ENCODE data around the gene TIPIN.
"Not testable (repeated sequence)": the region's sequence is repeated elsewhere in the genome, so short reads cannot be mapped to it uniquely, and the experiment has no call there.

Gene TIPIN

DNA sequence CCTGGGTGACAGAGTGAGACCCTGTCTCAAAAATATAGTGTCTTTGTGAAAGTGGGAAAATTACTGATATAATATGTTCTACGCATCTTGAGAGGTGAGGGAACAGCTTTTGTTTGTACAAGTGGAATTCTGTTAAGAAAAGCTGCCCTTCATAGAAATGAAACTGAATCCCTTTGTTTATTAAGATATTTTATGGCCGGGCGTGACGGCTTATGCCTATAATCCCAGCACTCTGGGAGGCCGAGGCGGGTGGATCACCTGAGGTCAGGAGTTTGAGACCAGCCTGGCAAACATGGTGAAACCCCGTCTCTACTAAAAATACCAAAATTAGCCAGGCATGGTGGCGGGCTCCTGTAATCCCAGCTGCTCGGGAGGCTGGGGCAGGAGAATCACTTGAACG is 52.1 kb downstream of the TIPIN start:
- DNase-seq = not testable (repeated sequence)

DNA sequence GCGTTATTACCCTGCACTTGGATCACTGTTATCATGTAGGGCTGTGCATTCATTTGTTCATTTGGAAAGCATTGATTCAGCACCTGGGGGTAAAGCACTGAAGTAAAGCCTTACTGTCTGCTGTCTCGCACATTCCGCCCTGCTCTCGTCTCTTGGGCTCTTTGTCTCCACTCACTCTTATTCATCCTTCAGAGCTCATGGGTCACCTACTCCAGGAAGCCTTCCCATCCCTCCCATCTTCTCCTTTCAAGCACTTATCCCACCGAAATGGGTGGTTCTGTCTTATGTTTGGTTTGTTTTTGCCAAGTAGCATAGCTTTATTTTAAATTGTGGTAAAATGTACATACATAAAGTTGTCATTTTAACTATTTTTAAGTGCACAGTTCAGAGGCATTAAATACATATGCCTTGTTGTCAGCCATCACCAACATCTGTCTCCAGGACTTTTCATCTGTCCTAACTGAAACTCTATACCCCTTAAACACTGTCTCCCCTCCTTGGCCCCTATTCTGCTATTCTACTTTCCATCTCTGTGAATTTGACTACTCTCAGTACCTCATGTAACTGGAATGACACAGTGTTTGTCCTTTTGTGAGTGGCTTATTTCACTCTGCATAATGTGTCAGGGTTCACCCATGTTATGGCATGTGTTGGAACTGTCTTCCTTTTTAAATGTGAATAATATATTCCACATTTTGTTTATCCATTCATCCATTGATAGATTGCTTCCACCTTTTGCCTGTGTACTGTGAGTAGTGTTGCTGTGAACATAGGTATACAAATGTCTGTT is 53.8 kb downstream of the TIPIN start:
- no peak for DNase-seq

DNA sequence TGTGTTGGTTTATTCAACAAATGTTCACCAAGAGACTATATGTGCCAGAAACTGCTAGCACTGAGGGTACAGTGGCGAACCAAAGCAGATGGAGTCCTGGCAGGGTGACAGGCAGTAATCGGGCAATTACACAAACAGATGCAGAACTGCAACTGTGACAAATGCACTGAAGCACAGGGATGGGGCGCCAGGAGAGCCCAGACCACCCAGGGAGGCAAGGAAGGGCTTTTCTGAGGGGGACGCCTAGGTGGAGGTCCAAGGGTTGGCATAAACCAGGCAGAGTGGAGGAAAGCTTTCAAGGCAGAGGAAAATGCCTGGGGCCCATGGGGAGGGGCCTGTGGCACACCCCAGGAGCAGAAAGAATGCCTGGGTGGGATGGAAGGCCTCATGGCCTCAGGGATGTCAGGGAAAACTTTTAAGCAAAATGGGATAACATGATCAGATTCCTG is 57.7 kb downstream of the TIPIN start:
- DNase-seq = no peak

DNA sequence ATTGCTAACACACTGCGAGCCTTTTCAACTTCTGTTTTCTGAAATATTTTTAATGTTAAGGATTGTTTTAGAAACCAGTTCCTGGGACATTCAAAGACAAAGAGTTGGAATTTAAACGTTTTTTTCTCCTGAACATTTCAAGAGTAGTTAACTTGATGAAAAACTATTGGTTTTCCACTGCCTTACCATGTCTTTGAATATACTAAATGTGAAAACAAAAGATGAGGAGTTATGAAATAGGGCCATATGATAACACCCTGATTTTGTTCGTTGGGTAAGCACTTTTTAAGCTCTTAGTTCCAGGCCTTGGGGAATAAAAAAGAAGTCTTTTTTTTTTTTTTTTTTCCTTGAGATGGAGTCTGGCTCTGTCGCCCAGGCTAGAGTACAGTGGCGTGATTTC is 60.3 kb downstream of the TIPIN start:
- DNase-seq = no peak

DNA sequence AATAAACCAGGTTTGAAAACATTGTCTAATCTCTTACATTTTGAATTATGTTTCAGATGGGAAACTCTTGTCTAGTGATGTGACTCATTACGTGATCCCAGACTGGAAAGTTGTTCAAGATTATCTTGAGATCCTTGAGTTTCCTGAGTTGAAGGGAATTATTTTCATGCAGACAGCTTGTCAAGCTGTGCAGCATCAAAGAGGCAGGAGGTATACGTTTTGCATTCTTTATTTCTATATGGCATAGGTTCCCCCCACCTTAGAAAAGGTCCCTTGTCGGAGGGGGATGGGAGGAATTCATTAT is 61.6 kb downstream of the TIPIN start:
- DNase-seq = no peak

DNA sequence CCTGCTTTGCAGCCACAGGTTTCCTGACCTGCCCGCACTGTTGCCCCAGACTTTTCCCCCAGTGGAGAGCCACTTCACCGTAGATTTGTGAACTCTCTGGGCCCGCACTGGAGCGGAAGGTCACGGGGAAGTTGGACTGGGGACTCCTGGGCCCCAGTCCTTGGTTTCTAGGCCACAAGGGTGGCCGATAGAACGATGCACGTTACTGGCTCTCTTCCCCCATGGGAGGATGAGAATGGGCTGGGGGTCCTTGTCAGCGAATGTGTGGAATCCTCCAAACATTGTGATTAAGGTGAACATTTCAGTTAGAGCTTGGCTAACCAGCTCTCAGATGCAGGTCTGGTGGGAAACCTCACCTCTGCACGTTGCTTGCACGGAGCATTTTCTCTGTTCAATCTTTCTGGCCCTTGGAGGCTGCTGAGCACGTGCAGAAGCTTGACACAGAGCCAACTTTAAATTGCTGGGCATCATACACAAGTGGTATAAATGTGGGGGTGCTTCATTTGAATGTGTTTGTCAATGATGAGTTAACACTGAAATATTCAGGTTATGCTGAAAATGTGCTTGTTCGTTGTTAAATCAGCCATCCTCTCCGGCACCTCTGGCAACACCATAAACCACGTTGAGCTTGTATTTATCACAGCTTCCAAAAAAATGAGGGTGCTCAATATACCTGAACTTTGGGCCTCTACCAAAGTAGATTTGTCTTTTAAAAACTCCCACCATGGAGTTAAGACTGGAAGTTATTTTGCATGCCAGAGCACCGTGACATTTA is 62.1 kb downstream of the TIPIN start:
- DNase-seq = peak in 16 of 56 donors; percentile 18 to 75 (median 48)

DNA sequence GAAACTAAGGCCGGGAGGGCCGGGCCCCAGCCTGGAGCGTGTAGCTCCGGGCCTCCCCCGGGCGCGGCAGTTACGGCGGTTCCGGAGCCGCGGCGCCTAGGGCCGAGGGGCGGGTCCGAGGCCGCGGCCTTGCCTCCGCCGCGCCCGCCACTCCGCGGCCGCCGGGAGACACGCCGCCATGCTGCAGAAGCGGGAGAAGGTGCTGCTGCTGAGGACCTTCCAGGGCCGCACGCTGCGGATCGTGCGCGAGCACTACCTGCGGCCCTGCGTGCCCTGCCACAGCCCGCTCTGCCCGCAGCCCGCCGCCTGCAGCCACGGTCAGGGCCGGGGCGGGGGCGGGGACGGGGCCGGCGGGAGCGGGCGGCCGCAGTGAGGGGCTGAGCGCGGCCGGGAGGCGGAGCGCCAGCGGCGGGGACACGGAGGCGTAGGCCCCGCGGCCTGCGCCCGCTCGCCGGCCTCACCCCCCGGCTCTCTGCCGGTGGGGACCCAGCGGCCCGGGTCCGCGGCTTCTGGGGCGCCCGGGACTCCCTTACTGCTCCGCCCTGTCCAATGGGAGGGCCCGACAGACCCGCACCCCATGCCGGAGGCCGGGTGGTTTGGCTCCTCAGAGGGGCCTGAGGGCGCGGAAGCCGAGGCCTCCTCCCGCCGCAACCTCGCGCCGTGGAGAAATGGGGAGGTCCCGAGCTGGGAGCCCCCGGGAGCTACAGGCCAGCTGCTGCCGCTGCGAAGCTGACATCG is 62.9 kb downstream of the TIPIN start, which contains the start of gene DIS3L:
TSS of gene DIS3L (plus strand) at position 150 of the 738 bp plus-strand sequence. CDS start at position 179, 29 bp downstream.
- peak in 41 of 56 donors; percentile 12 to 81 (median 54) for DNase-seq

DNA sequence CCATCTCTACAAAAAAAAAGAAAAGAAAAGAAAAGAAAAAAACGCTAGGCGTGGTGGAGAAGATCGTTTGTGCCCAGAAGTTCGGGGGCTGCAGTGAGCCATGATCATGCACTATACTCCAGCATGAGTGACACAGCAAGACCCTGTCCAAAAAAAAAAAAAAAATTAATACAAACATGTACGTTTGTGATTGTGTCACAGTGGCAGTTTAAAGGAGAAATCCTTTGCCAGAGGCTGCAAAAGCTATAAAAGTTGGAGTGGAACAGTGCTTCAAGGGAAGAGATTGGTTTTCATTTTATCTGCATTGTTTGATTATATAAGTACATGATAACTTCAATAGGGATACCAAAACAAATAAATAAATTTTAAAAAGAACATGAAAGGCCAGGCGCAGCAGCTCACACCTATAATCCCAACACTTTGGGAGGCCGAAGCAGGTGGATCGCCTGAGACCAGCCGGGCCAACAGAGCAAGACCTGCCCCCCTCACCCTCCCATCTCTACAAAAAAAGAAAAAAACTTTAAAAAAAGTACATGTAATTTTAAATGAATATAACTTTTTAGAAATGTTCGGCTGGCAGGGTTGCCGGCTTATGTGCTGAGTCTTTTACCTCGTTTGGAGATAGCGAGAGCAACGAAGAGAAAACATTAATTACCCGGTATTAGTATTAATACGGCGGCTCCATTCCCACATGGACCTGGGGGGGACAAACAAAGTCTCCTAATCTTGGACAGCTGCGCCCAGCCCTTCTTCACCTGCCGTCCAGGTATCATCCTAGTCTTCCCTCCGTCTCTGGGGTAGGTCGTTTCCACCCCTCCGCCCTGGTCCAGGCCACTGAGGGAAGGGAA is 63.7 kb downstream of the TIPIN start:
- peak in 5 of 56 donors; percentile 15 to 43 (median 37) for DNase-seq

DNA sequence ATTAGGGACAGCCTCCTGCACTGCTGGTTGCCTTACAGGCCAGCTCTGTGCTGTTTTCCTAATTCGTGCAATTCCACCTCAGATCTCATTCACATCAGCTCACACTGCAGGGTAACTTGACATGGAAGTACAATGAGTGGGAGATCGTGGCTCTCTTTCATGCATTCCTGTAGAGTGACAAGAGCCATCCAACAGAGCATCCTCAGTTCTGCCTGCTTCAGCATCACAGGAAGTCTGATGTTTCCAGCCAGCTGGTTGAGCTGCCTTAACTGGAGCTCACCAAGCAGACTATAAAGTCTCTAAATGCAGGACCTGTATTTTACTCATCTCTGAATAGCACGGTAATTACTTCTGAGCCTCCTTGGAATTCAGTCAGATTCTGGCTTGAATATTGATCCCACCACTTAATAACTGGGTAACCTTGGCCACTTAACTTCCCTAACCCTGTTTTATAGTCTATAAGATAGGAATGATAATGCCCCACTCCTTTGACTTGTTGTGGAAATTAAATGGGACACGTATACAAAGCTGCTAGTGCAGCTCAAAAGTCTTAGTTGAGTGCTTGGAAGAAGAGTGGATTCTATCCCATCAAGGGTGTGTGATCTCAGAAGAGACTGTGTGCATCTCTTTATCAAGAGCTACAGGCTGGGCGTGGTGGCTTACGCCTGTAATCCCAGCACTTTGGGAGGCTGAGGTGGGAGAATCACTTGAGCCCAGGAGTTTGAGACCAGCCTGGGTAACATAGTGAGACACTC is 64.5 kb downstream of the TIPIN start:
- DNase-seq = peak in 1 of 56 donors; percentile 7

DNA sequence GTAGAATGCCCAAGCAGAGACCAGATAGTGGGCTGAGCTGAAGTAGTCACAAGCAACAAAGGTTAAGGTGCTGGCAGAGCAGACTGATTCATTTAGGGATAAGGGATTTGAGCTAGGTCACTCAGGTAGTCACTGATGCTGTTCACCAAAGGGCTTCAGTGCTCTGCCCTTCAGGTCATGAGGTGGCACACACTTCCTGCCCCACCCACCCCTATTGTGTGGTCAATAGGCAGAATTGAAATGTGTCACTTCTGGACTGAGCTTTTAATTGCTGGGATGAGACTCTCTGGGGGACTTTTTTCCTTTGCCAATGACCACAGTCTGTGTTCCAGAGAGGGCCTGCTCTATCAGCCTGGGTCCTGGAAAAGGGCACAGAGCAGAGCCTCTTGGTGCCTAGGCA is 66.0 kb downstream of the TIPIN start:
- DNase-seq = no peak

DNA sequence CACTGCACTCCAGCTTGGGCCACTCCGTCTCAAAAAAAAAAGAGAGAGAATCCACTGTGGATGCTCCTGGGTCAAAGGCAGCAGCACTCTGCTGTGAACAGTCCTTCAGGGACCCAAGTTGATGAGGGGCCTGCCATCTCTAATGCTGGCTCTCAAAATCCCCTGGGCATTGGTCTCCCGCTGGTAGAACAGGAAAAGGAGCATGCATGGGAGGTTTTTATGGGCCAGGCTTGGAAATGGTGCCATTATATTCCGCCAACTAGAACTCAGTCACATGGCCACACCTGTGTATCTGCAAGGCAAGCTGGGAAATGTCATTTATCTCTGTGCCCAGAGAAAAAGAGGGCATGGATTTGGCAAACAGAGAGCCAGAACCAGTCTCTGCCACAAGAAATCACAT is 66.5 kb downstream of the TIPIN start:
- no peak for DNase-seq

DNA sequence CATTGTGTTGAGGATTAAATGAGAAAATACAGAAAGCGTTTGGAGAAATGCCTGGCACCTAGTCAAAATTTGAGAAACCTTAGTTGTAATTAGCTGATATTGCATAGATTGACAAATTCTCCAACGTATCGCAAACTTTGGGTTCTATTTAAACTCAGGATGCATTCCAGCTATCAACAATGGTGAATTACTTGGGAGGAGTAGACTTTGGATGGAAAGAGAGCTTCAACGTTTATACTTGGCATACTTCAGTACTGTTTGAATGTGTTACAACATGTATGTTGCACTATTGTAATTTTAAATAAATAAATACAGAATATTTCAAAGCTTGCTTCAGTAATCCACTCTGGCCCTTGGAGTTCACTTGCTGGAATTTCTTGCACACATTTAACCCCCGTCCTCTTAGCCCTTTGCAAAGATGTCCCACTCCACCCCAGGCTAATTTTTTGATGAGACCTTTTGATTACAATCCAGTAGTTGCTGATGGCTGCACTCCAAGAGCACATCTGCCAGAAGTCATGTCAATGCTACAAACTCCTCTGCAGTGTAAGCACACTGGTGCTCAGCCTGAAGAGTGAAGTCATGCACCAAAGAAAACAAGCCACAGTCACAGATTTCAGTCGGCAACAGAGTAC is 67.8 kb downstream of the TIPIN start:
- DNase-seq = no peak

DNA sequence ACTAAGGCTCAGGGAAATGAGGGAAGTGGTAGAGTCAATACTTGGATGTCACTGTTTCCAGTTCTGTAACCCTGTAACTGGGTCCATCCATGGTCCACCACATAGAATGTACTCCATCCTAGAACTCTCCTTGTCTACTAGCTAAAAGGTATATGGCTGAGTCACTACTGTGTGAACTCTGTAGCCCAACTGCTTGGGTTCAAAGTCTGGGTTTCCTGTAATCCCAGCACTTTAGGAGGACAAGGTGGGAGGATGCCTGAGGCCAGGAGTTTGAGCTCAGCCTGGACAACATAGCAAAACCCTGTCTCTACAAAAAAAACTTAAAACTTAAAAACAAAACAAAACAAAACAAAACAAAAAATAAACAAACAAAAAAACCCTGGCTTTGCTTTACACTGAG is 68.4 kb downstream of the TIPIN start:
- no peak for DNase-seq

DNA sequence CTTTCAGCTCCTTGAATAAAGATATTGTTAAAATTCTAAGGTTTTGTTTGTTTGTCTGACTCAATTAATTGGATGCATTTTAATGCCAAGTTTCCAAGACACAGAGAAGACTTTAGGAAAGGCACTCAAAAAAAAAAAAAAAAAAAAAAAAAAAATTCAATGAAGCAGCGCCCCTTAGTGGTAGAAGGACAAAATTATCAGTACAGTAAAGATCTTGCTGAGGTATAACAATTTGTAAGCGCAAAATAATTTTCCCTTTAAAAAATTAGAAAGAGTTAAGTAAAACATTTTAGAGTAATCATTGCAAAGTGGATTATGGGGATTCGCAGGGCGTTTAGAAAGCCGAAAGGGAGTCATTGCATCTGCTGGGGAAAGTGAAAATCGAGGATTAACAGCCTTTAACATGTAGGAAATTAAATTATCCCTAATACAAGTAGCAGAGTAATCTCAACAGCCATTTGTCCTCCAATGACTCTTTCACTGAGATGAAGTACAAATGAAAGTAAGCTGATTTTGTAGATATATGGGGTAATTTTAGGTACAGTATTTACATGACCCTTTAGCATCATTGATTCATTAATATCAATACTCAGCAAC is 68.9 kb downstream of the TIPIN start:
- no peak for DNase-seq

Measured in amygdala (tissue), 56 donors.